Measurements from ENCODE around the gene CD46. TPM values are rescaled to one million over a fixed set of nuclear protein-coding genes. Genes with fewer than 3 reads are reported as not detected.

The CD46 gene
- total and polyA plus RNA-seq, 12 donors = 44.0 to 114 (median 94.6) TPM

DNA sequence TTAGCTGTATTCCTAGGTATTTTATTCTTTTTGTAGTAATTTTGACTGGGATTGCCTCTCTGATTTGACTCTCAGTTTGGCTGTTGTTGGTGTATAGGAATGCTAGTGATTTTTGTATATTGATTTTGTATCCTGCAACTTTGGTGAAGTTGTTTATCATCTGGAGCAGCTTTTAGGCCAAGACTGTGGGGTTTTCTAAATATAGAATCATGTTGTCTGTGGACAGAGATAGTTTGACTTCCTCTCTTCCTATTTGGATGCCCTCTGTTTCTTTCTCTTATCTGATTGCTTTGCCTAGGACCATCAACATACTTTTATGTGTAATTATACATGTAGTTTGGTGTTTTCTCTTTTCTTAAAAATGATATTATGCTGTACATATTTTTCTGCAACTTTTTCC, 27.2 kb downstream of the CD46 start:
- TF ChIP-seq, protein P1, sequence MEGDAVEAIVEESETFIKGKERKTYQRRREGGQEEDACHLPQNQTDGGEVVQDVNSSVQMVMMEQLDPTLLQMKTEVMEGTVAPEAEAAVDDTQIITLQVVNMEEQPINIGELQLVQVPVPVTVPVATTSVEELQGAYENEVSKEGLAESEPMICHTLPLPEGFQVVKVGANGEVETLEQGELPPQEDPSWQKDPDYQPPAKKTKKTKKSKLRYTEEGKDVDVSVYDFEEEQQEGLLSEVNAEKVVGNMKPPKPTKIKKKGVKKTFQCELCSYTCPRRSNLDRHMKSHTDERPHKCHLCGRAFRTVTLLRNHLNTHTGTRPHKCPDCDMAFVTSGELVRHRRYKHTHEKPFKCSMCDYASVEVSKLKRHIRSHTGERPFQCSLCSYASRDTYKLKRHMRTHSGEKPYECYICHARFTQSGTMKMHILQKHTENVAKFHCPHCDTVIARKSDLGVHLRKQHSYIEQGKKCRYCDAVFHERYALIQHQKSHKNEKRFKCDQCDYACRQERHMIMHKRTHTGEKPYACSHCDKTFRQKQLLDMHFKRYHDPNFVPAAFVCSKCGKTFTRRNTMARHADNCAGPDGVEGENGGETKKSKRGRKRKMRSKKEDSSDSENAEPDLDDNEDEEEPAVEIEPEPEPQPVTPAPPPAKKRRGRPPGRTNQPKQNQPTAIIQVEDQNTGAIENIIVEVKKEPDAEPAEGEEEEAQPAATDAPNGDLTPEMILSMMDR (IDR thresholded peaks at IDR 0.05) = no peak
- intact Hi-C loops (cut with DNase I) = no loop called here
- Histone ChIP-seq H3K9me3 (peaks cover 0 to 22% (median 3%) of the 10 kb centered on the region in 11 donors), H3K27me3 (no peaks in the 10 kb centered on the region), H3K4me3 (no peak overlapping the region), H3K36me3 (peaks cover 0 to 62% (median 32%) of the 10 kb centered on the region in 9 donors), H3K4me1 (peaks cover 0 to 10% (median 6%) of the 10 kb centered on the region in 9 donors), H3K27ac (no peak overlapping the region)
- no peak for ATAC-seq
- DNase-seq = no peak

DNA sequence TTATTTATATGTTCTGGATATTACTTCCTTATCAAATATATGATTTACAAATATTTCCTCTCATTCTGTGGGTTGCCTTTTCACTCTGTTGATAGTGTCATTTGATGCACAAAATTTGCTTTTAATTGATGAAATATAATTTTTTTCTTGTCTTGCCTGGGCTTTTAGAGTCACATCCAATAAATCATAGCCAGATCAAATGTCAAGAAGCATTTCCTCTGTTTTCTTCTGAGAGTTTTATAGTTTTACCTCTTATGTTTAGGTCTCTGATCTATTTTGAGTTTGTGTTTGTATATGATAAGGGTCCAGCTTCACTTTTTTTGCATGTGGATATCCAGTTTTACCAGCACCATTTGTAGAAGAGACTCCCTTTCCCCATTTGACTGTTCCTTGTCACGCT, 29.5 kb downstream of the CD46 start:
- 91 to 100% methylated on average over 1 of the region's 1 CpG for WGBS, 2 donors
- Histone ChIP-seq H3K36me3 (peaks cover 0 to 64% (median 29%) of the 10 kb centered on the region in 9 donors), H3K27ac (no peak overlapping the region), H3K27me3 (no peaks in the 10 kb centered on the region), H3K4me3 (no peak overlapping the region), H3K9me3 (peaks cover 0 to 17% (median 3%) of the 10 kb centered on the region in 11 donors), H3K4me1 (peaks cover 0 to 10% (median 6%) of the 10 kb centered on the region in 9 donors)
- TF ChIP-seq, protein P1 (IDR thresholded peaks at IDR 0.05) = no peak
- intact Hi-C loops (cut with DNase I) = no loop called here
- no peak for DNase-seq
- no peak for ATAC-seq

- ATAC-seq = no peak
- intact Hi-C loops (cut with DNase I) = no loop called here
- DNase-seq = no peak
- peaks cover 0 to 7% (median 0%) of the 10 kb centered on the region in 11 donors for H3K9me3 ChIP-seq
- H3K36me3 ChIP-seq = peaks cover 0 to 97% (median 25%) of the 10 kb centered on the region in 9 donors
- H3K4me3 ChIP-seq = no peak overlapping the region
- no peak overlapping the region for H3K27ac ChIP-seq
- no peaks in the 10 kb centered on the region for H3K27me3 ChIP-seq
- H3K4me1 ChIP-seq = no peaks in the 10 kb centered on the region
- TF ChIP-seq, protein P1 (IDR thresholded peaks at IDR 0.05) = no peak
These were observed 35.9 kb downstream of the CD46 start for GRCh38 chr1:207787776-207788175.

- Histone ChIP-seq H3K4me3 (no peak overlapping the region), H3K27ac (no peak overlapping the region), H3K4me1 (no peaks in the 10 kb centered on the region), H3K27me3 (no peaks in the 10 kb centered on the region), H3K9me3 (peaks cover 0 to 2% (median 0%) of the 10 kb centered on the region in 11 donors), H3K36me3 (peaks cover 0 to 96% (median 17%) of the 10 kb centered on the region in 9 donors)
- DNase-seq (no peak), ATAC-seq (no peak)
- intact Hi-C loops (cut with DNase I) = no loop called here
- 96 to 97% methylated on average over 4 of the region's 4 CpGs for WGBS, 2 donors
- TF ChIP-seq, protein P1 (IDR thresholded peaks at IDR 0.05) = no peak
These were observed 37.5 kb downstream of the CD46 start for GRCh38 chr1:207789386-207789785.
